Right lobe of liver (tissue), 6 donors: ENCODE data around the gene PNPO. TPM values are rescaled to one million over a fixed set of nuclear protein-coding genes. Genes with fewer than 3 reads are reported as not detected.

Source experiments
- ATAC-seq, 4 donors: fragments of 200-7000 bp; cut with Tn5 transposase; one replicate each; pipeline ENCODE4 v1.9.1; 2020; ENCODE audit warnings: mild to moderate bottlenecking in 4 of 4, moderate library complexity in 4 of 4
- DNase-seq, 3 donors: peaks; one replicate each; pipeline ENCODE4 v3.0.0-alpha.2; 2020
- H3K27ac ChIP-seq, 3 donors: fragments of 200-600 bp; one replicate each; pipeline ENCODE4 v1.8.0; 2022
- H3K27me3 ChIP-seq, 2 donors: fragments of 200-600 bp; one replicate each; pipeline ENCODE4 v1.8.0; 2022
- H3K36me3 ChIP-seq, 4 donors: fragments of 200-600 bp; sonication (generic) in 1 of 4; one replicate each; pipeline versions ENCODE4 v1.5.1 to v1.8.0; 2017 to 2022; ENCODE audit warnings: control low read depth in 1 of 4
- H3K4me1 ChIP-seq, 4 donors: fragments of 200-600 bp; sonication (generic) in 1 of 4; one replicate each; pipeline versions ENCODE4 v1.5.1 to v1.8.0; 2017 to 2022; ENCODE audit warnings: control low read depth in 1 of 4
- H3K4me3 ChIP-seq, 3 donors: fragments of 200-600 bp; one replicate each; pipeline ENCODE4 v1.8.0; 2022
- H3K9me3 ChIP-seq, 4 donors: fragments of 200-600 bp; sonication (generic) in 1 of 4; one replicate each; pipeline versions ENCODE4 v1.5.1 to v1.8.0; 2017 to 2022; ENCODE audit warnings: control low read depth in 1 of 4
- POLR2A ChIP-seq: fragments of 450-650 bp; IDR thresholded peaks from one replicate; pipeline ENCODE4 v1.6.1; 2017; ENCODE audit warnings: antibody characterized with exemption, mild to moderate bottlenecking
- WGBS: methylation state at CpG from one replicate; pipeline ENCODE4 v1.1.6; 2018; ENCODE audit warnings: low coverage, low lambda C conversion rate; ENCODE audit not compliant: insufficient coverage; ENCODE audit errors: missing lambda C conversion rate; 5-methylcytosine and 5-hydroxymethylcytosine counted together
- intact Hi-C, 2 donors: fragments of 100-400 bp; cut with DNase I; formaldehyde crosslinking; loops; one replicate each; pipeline versions ENCODE4 v1.11.2 to v1.14.1; 2022
- total RNA-seq, 6 experiments: library from RNA; depleted of rRNA in 2 of 6; stranded (reverse); fragments of >200 nt in 2 of 6; fragmentation: NEBNext Ultra II Directional in 3 of 6; extraction: Animal tissue kit (Norgen Biotek cat#: 25700) in 3 of 6; gene quantifications; one replicate each; pipeline versions ENCODE4 v1.1.0 to v1.2.4, GENCODE V29; 2016 to 2023
- TF ChIP-seq, protein P1 (sequence below), 4 donors: fragments of 200-600 bp in 3 of 4; fragments of 450-650 bp in 1 of 4; IDR thresholded peaks; one replicate each; pipeline versions ENCODE4 v1.5.1 to v1.8.0; 2016 to 2022; ENCODE audit warnings: antibody characterized with exemption in 4 of 4, mild to moderate bottlenecking in 2 of 4
- donor health status: DM: no; HTN: yes; CAD: no.
- donor health status: DM: no; HTN: no; CAD: no.
- donor health status: DM: no; HTN: no; CAD: no.
- donor health status: DM: no; HTN: yes; CAD: no.
- donor health status: DM: no; HTN: yes; CAD: no.

The PNPO gene
- total RNA-seq, 6 experiments from 2014 or later = 85.0 to 151 (median 124) TPM

DNA sequence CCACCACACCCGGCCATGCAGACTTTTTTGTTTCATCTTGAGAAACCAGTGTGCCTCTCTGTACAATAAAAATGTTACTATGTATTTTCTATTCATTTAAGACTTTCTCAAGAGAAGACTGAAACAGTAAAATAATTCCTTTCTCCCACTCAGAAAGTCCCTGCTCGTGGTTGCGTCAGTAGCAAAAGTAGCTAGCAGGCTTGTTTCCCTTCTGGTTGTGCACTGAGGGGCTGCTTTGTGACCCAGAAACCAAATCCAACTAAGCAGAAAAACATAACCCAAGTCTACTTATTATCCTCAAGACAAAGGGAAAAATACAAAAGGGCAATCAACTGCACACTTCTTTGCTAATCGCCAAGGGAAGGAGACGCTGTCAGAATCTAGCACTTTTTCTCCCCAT lies 3.4 kb upstream of the PNPO start:
- Histone ChIP-seq H3K27me3 (no peaks in the 10 kb centered on the region), H3K9me3 (no peaks in the 10 kb centered on the region), H3K36me3 (no peaks in the 10 kb centered on the region), H3K27ac (no peak overlapping the region), H3K4me1 (peaks cover 0 to 13% (median 0%) of the 10 kb centered on the region in 4 donors), H3K4me3 (no peak overlapping the region)
- ATAC-seq (no peak), DNase-seq (no peak)
- intact Hi-C loops = no loop called here
- TF ChIP-seq POLR2A = no peak
- TF ChIP-seq, protein P1, sequence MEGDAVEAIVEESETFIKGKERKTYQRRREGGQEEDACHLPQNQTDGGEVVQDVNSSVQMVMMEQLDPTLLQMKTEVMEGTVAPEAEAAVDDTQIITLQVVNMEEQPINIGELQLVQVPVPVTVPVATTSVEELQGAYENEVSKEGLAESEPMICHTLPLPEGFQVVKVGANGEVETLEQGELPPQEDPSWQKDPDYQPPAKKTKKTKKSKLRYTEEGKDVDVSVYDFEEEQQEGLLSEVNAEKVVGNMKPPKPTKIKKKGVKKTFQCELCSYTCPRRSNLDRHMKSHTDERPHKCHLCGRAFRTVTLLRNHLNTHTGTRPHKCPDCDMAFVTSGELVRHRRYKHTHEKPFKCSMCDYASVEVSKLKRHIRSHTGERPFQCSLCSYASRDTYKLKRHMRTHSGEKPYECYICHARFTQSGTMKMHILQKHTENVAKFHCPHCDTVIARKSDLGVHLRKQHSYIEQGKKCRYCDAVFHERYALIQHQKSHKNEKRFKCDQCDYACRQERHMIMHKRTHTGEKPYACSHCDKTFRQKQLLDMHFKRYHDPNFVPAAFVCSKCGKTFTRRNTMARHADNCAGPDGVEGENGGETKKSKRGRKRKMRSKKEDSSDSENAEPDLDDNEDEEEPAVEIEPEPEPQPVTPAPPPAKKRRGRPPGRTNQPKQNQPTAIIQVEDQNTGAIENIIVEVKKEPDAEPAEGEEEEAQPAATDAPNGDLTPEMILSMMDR (IDR thresholded peaks at IDR 0.05) = no peak
- WGBS = 67% methylated on average over 5 of the region's 5 CpGs

DNA sequence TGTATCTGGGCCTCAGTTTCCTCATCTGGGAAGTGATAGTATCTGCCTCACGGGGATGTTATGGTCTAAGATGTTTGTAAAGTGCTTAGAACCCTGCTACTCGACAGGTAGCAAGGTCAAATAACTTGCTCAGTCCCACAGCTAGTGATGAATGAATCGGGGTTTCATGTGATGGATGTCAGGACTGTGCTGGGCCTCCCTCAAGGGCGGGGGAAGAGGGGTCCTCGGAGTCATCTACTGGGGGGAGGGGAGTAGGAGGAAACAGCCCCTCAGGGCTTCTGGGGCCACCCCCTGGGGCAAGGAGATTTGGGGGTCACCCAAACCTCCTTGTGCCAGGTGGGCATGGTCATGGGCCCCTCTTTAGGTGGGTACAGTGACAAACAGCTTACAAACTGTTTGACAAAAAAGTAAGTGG lies 732 bp downstream of the PNPO start:
- Histone ChIP-seq H3K4me3 (peak overlapping the region; percentile 75 to 97 (median 86)), H3K27ac (peak overlapping the region; percentile 97 to 99 (median 98)), H3K9me3 (no peaks in the 10 kb centered on the region), H3K4me1 (peaks cover 2 to 50% (median 20%) of the 10 kb centered on the region in 4 donors), H3K36me3 (peaks cover 0 to 5% (median 0%) of the 10 kb centered on the region in 4 donors), H3K27me3 (no peaks in the 10 kb centered on the region)
- TF ChIP-seq, protein P1 (IDR thresholded peaks at IDR 0.05) = no peak
- no peak for TF ChIP-seq POLR2A
- ATAC-seq (no peak), DNase-seq (no peak)
- intact Hi-C loops = no loop called here
- WGBS = 4% methylated on average over 4 of the region's 5 CpGs

DNA sequence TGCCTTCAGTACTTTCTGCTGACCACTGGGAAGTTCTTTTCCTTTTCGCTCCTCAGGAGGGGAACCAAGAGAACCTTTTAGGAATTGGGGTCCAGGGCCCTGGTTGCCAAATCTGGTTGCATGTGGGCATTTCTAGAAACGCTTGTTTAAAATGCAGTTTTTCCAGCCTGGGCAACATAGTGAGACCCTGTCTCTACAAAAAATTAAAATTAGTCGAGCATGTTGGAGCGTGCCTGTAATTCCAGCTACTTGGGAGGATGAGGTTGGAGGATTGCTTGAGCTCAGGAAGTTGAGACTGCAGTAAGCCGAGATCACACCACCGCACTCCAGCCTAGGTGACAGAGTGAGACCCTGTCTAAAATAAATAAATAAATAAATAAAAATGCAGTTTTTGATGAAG lies 1.2 kb downstream of the PNPO start:
- no peak for ATAC-seq
- WGBS = 34% methylated on average over 6 of the region's 6 CpGs
- peak overlapping the region; percentile 75 to 97 (median 86) for H3K4me3 ChIP-seq
- H3K27me3 ChIP-seq = no peaks in the 10 kb centered on the region
- H3K9me3 ChIP-seq = no peaks in the 10 kb centered on the region
- no peak for TF ChIP-seq POLR2A
- TF ChIP-seq, protein P1 (IDR thresholded peaks at IDR 0.05) = no peak
- H3K36me3 ChIP-seq = peaks cover 0 to 5% (median 0%) of the 10 kb centered on the region in 4 donors
- DNase-seq = no peak
- intact Hi-C loops = no loop called here
- H3K4me1 ChIP-seq = peaks cover 2 to 55% (median 22%) of the 10 kb centered on the region in 4 donors
- H3K27ac ChIP-seq = peak overlapping the region; percentile 97 to 99 (median 98)

DNA sequence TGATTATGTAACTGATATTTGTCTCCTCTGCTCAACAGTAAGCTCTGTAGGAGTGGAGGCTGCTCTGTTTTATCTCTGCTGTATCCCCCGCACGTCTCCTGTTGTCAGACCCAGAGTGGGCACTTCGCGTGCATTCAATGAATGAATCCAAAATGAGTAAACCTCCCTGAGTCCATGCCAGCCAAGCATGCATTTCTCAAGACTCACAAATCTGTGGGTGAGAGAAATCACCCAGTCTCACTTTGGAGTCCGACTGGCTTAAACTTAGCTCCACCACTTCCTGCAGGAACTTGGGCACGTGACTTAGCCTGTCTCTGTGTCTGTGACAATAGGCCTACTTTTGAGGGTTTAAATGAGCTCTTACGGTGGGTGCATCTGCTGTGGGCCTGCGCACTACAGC lies 3.7 kb downstream of the PNPO start:
- TF ChIP-seq, protein P1 (IDR thresholded peaks at IDR 0.05) = no peak
- no peak for TF ChIP-seq POLR2A
- H3K27me3 ChIP-seq = no peaks in the 10 kb centered on the region
- peaks cover 2 to 77% (median 33%) of the 10 kb centered on the region in 4 donors for H3K4me1 ChIP-seq
- no peaks in the 10 kb centered on the region for H3K9me3 ChIP-seq
- intact Hi-C loops = no loop called here
- peak overlapping the region; percentile 61 to 98 (median 86) for H3K27ac ChIP-seq
- H3K4me3 ChIP-seq = no peak overlapping the region
- whole genome bisulfite sequencing = 35% methylated on average over 8 of the region's 8 CpGs
- ATAC-seq (no peak), DNase-seq (no peak)
- H3K36me3 ChIP-seq = peaks cover 0 to 5% (median 0%) of the 10 kb centered on the region in 4 donors
